ENCODE results near the gene STIMATE.

DNA sequence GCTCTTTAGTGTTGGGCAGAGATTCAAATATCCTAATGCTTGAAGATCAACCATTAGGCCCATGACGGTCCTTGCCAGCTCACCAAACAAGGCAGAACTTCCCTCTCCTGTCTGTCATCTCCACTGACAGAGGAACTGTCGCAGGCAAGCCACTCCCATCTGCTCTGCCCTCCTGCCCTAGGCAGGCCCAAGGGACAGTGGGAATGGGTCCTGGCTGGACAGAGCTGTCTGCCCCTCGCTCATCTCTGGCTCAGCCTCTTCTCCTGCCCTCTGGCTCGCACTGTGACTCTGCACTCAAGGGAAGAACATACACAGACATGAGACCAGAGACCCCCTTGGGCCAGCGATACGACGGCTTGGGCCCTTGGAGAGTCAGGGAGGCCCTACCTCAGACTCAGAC, 54.9 kb downstream of the STIMATE start:
- no peak for TF ChIP-seq POLR2A (IDR thresholded peaks at IDR 0.05; ENCODE audit: extremely low read depth, insufficient read length)
- TF ChIP-seq, protein P1, sequence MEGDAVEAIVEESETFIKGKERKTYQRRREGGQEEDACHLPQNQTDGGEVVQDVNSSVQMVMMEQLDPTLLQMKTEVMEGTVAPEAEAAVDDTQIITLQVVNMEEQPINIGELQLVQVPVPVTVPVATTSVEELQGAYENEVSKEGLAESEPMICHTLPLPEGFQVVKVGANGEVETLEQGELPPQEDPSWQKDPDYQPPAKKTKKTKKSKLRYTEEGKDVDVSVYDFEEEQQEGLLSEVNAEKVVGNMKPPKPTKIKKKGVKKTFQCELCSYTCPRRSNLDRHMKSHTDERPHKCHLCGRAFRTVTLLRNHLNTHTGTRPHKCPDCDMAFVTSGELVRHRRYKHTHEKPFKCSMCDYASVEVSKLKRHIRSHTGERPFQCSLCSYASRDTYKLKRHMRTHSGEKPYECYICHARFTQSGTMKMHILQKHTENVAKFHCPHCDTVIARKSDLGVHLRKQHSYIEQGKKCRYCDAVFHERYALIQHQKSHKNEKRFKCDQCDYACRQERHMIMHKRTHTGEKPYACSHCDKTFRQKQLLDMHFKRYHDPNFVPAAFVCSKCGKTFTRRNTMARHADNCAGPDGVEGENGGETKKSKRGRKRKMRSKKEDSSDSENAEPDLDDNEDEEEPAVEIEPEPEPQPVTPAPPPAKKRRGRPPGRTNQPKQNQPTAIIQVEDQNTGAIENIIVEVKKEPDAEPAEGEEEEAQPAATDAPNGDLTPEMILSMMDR (IDR thresholded peaks at IDR 0.05; ENCODE audit: low read depth, low read length): no peak
- TF ChIP-seq MYC (IDR thresholded peaks at IDR 0.05; ENCODE audit: low read depth, low read length): no peak

Measured in NB4 (cell line).